Suprapubic skin (tissue), 4 donors: Measurements from ENCODE around the gene ABLIM2. TPM values are rescaled to one million over a fixed set of nuclear protein-coding genes. Genes with fewer than 3 reads are reported as not detected.
"Not testable (repeated sequence)": the region's sequence is repeated elsewhere in the genome, so short reads cannot be mapped to it uniquely, and the experiment has no call there.

Experiments
- DNase-seq, 2 donors: peaks; one replicate each; pipeline ENCODE4 v3.0.0-alpha.2; 2019; ENCODE audit warnings: low spot score in 2 of 2
- H3K27ac ChIP-seq: fragments of 200-600 bp; sonication (generic); one replicate; pipeline ENCODE4 v1.5.1; 2019
- H3K27me3 ChIP-seq: fragments of 200-600 bp; sonication (generic); one replicate; pipeline ENCODE4 v1.5.1; 2019
- H3K36me3 ChIP-seq: fragments of 200-600 bp; sonication (generic); one replicate; pipeline ENCODE4 v1.5.1; 2019
- H3K4me1 ChIP-seq: fragments of 200-600 bp; sonication (generic); one replicate; pipeline ENCODE4 v1.5.1; 2019
- H3K4me3 ChIP-seq: fragments of 200-600 bp; sonication (generic); one replicate; pipeline ENCODE4 v1.5.1; 2019; ENCODE audit warnings: mild to moderate bottlenecking
- H3K9me3 ChIP-seq: fragments of 200-600 bp; sonication (generic); one replicate; pipeline ENCODE4 v1.5.1; 2019
- CTCF ChIP-seq, 2 donors: fragments of 200-600 bp in 1 of 2; fragments of 450-650 bp in 1 of 2; sonication (generic) in 1 of 2; IDR thresholded peaks; one replicate each; pipeline ENCODE4 v1.5.1; 2016 to 2019; ENCODE audit warnings: antibody characterized with exemption in 2 of 2, mild to moderate bottlenecking in 1 of 2, moderate library complexity in 1 of 2
- EP300 ChIP-seq: sonication (generic); formaldehyde crosslinking; IDR thresholded peaks from one replicate; pipeline ENCODE4 v1.6.1; 2017; ENCODE audit warnings: antibody characterized with exemption
- POLR2A ChIP-seq, 2 donors: fragments of 450-650 bp; IDR thresholded peaks; one replicate each; pipeline ENCODE4 v1.6.1; 2017; ENCODE audit warnings: antibody characterized with exemption in 2 of 2, mild to moderate bottlenecking in 2 of 2, moderate library complexity in 2 of 2
- POLR2AphosphoS5 ChIP-seq, 3 donors: sonication (generic); formaldehyde crosslinking; IDR thresholded peaks; one replicate each; pipeline ENCODE4 v1.6.1; 2017; ENCODE audit warnings: antibody characterized with exemption in 3 of 3
- WGBS: methylation state at CpG from one replicate; pipeline ENCODE4 v1.1.5; 2018; 5-methylcytosine and 5-hydroxymethylcytosine counted together
- total RNA-seq, 4 donors: library from RNA; depleted of rRNA; stranded (reverse); fragments of >200 nt; gene quantifications; one replicate each; pipeline ENCODE4 v1.1.0, GENCODE V29; 2016

The ABLIM2 gene
- total RNA-seq, 4 donors from 2014 or later, result 11.2 to 16.9 (median 13.3) TPM

GRCh38 chr4:8141935-8142334 lies 16.7 kb downstream of the ABLIM2 start:
- no peak overlapping the region for H3K4me3 ChIP-seq
- peaks cover 8% of the 10 kb centered on the region for H3K4me1 ChIP-seq
- H3K27me3 ChIP-seq, result peaks cover 20% of the 10 kb centered on the region
- 100% methylated on average over 2 of the region's 9 CpGs for WGBS
- H3K27ac ChIP-seq, result no peak overlapping the region
- no peaks in the 10 kb centered on the region for H3K9me3 ChIP-seq
- no peak for TF ChIP-seq POLR2A (IDR thresholded peaks at IDR 0.05)
- no peak for TF ChIP-seq POLR2AphosphoS5 (IDR thresholded peaks at IDR 0.05)
- no peak for TF ChIP-seq EP300
- TF ChIP-seq CTCF (IDR thresholded peaks at IDR 0.05), result no peak
- no peaks in the 10 kb centered on the region for H3K36me3 ChIP-seq
- DNase-seq, result no peak

GRCh38 chr4:8140915-8141314 lies 17.7 kb downstream of the ABLIM2 start:
- 65% methylated on average over 6 of the region's 6 CpGs for WGBS
- no peak overlapping the region for H3K4me3 ChIP-seq
- H3K4me1 ChIP-seq, result peaks cover 8% of the 10 kb centered on the region
- H3K27ac ChIP-seq, result no peak overlapping the region
- no peaks in the 10 kb centered on the region for H3K9me3 ChIP-seq
- DNase-seq, result no peak
- TF ChIP-seq POLR2A (IDR thresholded peaks at IDR 0.05), result no peak
- TF ChIP-seq EP300, result no peak
- TF ChIP-seq CTCF (IDR thresholded peaks at IDR 0.05), result no peak
- TF ChIP-seq POLR2AphosphoS5 (IDR thresholded peaks at IDR 0.05), result no peak
- no peaks in the 10 kb centered on the region for H3K36me3 ChIP-seq
- H3K27me3 ChIP-seq, result peaks cover 20% of the 10 kb centered on the region

- not testable (repeated sequence) for DNase-seq, H3K4me3 ChIP-seq, H3K9me3 ChIP-seq, H3K27ac ChIP-seq, H3K4me1 ChIP-seq, H3K36me3 ChIP-seq
- peaks cover 19% of the 10 kb centered on the region for H3K27me3 ChIP-seq
- WGBS, result 94% methylated on average over 5 of the region's 5 CpGs
Measured at GRCh38 chr4:8139726-8140125, 18.9 kb downstream of the ABLIM2 start.

GRCh38 chr4:8136972-8137710 lies 21.5 kb downstream of the ABLIM2 start:
- no peaks in the 10 kb centered on the region for H3K36me3 ChIP-seq
- 88% methylated on average over 11 of the region's 19 CpGs for WGBS
- no peaks in the 10 kb centered on the region for H3K4me1 ChIP-seq
- TF ChIP-seq CTCF (IDR thresholded peaks at IDR 0.05), result no peak
- no peak for TF ChIP-seq POLR2A (IDR thresholded peaks at IDR 0.05)
- TF ChIP-seq EP300, result no peak
- TF ChIP-seq POLR2AphosphoS5 (IDR thresholded peaks at IDR 0.05), result no peak
- peaks cover 9% of the 10 kb centered on the region for H3K27me3 ChIP-seq
- no peak overlapping the region for H3K4me3 ChIP-seq
- no peaks in the 10 kb centered on the region for H3K9me3 ChIP-seq
- H3K27ac ChIP-seq, result no peak overlapping the region
- DNase-seq, result no peak

GRCh38 chr4:8136529-8136928 lies 22.1 kb downstream of the ABLIM2 start:
- Histone ChIP-seq H3K27ac (no peak overlapping the region), H3K9me3 (no peaks in the 10 kb centered on the region), H3K27me3 (peaks cover 9% of the 10 kb centered on the region), H3K4me1 (no peaks in the 10 kb centered on the region), H3K4me3 (no peak overlapping the region), H3K36me3 (no peaks in the 10 kb centered on the region)
- 93% methylated on average over 9 of the region's 12 CpGs for WGBS
- DNase-seq, result no peak
- TF ChIP-seq POLR2AphosphoS5 (IDR thresholded peaks at IDR 0.05) (no peak), EP300 (no peak), POLR2A (IDR thresholded peaks at IDR 0.05) (no peak), CTCF (IDR thresholded peaks at IDR 0.05) (no peak)

- TF ChIP-seq EP300 (no peak), POLR2A (IDR thresholded peaks at IDR 0.05) (no peak), CTCF (IDR thresholded peaks at IDR 0.05) (no peak), POLR2AphosphoS5 (IDR thresholded peaks at IDR 0.05) (no peak)
- Histone ChIP-seq H3K9me3 (no peaks in the 10 kb centered on the region), H3K4me3 (no peak overlapping the region), H3K36me3 (no peaks in the 10 kb centered on the region), H3K4me1 (no peaks in the 10 kb centered on the region), H3K27me3 (peaks cover 8% of the 10 kb centered on the region), H3K27ac (no peak overlapping the region)
- 85% methylated on average over 15 of the region's 15 CpGs for WGBS
- no peak for DNase-seq
Measured at GRCh38 chr4:8135666-8136065, 22.9 kb downstream of the ABLIM2 start.
